WTC11 (cell line): ENCODE data around the gene RBMS1. TPM values are rescaled to one million over a fixed set of nuclear protein-coding genes. Genes with fewer than 3 reads are reported as not detected.
A peak's percentile ranks its signal among the peaks of the same experiment; 100 is the strongest.

Experiments
- ATAC-seq: fragments of 200-7000 bp; cut with Tn5 transposase; 2 replicates; pipeline ENCODE4 v1.10.0; 2021; ENCODE audit warnings: mild to moderate bottlenecking, moderate library complexity
- CTCF ChIA-PET: fragments of 300-600 bp; sonication (Branson Sonifier 250); formaldehyde crosslinking; loops from one replicate; lab custom pipeline; 2021; ENCODE audit warnings: antibody characterized with exemption; lab: Charles Lee
- POLR2A ChIA-PET: fragments of 350-600 bp; sonication (Branson Sonifier 250); formaldehyde crosslinking; loops from one replicate; lab custom pipeline; 2021; ENCODE audit warnings: antibody characterized with exemption; lab: Charles Lee
- DNase-seq: peaks from one replicate; pipeline ENCODE4 v3.0.0; 2021; ENCODE audit warnings: low spot score
- H3K27ac Mint-ChIP-seq: 2 replicates; pipeline ENCODE4 v1.8.0; 2021; ENCODE audit warnings: mixed read lengths
- H3K27me3 Mint-ChIP-seq: 2 replicates; pipeline ENCODE4 v1.8.0; 2021; ENCODE audit warnings: low read depth, mild to moderate bottlenecking, moderate library complexity, mixed read lengths
- H3K36me3 Mint-ChIP-seq: 2 replicates; pipeline ENCODE4 v1.8.0; 2021; ENCODE audit warnings: mixed read lengths
- H3K4me1 Mint-ChIP-seq: 2 replicates; pipeline ENCODE4 v1.8.0; 2022; ENCODE audit warnings: mixed read lengths
- H3K4me3 Mint-ChIP-seq: 2 replicates; pipeline ENCODE4 v1.8.0; 2021; ENCODE audit warnings: mild to moderate bottlenecking, moderate library complexity, mixed read lengths
- H3K9me3 Mint-ChIP-seq: 2 replicates; pipeline ENCODE4 v1.8.0; 2021; ENCODE audit warnings: mixed read lengths
- AR ChIP-seq: fragments of 250-450 bp; sonication (Bioruptor Pico); IDR thresholded peaks from 2 replicates; pipeline ENCODE4 v1.9.0; 2021; ENCODE audit warnings: mild to moderate bottlenecking
- ATF2 ChIP-seq: sonication (generic); formaldehyde crosslinking; IDR thresholded peaks from 2 replicates; pipeline ENCODE4 v1.8.1; 2022; ENCODE audit warnings: low read depth, missing genetic modification reagents, borderline replicate concordance
- CREB1 ChIP-seq: sonication (generic); formaldehyde crosslinking; IDR thresholded peaks from 2 replicates; pipeline ENCODE4 v1.8.0; 2023; ENCODE audit warnings: mild to moderate bottlenecking, missing genetic modification reagents
- CREM ChIP-seq: sonication (generic); formaldehyde crosslinking; IDR thresholded peaks from 2 replicates; pipeline ENCODE4 v1.8.1; 2022; ENCODE audit warnings: mild to moderate bottlenecking, missing genetic modification reagents, moderate library complexity
- E2F4 ChIP-seq: sonication (generic); formaldehyde crosslinking; IDR thresholded peaks from 2 replicates; pipeline ENCODE4 v1.8.1; 2022; ENCODE audit warnings: low read depth, mild to moderate bottlenecking, moderate library complexity, missing genetic modification reagents, borderline replicate concordance
- HMGXB4 ChIP-seq: sonication (generic); formaldehyde crosslinking; IDR thresholded peaks from 2 replicates; pipeline ENCODE4 v1.8.1; 2023; ENCODE audit warnings: mild to moderate bottlenecking, moderate library complexity, missing genetic modification reagents
- MAX ChIP-seq: sonication (generic); formaldehyde crosslinking; IDR thresholded peaks from 2 replicates; pipeline ENCODE4 v1.8.0; 2022; ENCODE audit warnings: mild to moderate bottlenecking, missing genetic modification reagents
- MYBL2 ChIP-seq: sonication (generic); formaldehyde crosslinking; IDR thresholded peaks from 2 replicates; pipeline ENCODE4 v1.8.1; 2023; ENCODE audit warnings: mild to moderate bottlenecking, moderate library complexity, missing genetic modification reagents
- NFATC4 ChIP-seq: fragments of 250-450 bp; sonication (Bioruptor Pico); IDR thresholded peaks from 2 replicates; pipeline ENCODE4 v1.9.0; 2021; ENCODE audit warnings: mild to moderate bottlenecking
- NR2C2 ChIP-seq: sonication (generic); formaldehyde crosslinking; IDR thresholded peaks from 2 replicates; pipeline ENCODE4 v1.8.0; 2022; ENCODE audit warnings: mild to moderate bottlenecking, missing genetic modification reagents
- PRRX2 ChIP-seq: fragments of 250-450 bp; sonication (Bioruptor Pico); IDR thresholded peaks from 2 replicates; pipeline ENCODE4 v1.8.0; 2021; ENCODE audit warnings: mild to moderate bottlenecking
- RORB ChIP-seq: fragments of 250-450 bp; sonication (Bioruptor Pico); IDR thresholded peaks from 2 replicates; pipeline ENCODE4 v1.9.0; 2021; ENCODE audit warnings: mild to moderate bottlenecking
- SMAD4 ChIP-seq: sonication (generic); formaldehyde crosslinking; IDR thresholded peaks from 2 replicates; pipeline ENCODE4 v1.8.0; 2022; ENCODE audit warnings: mild to moderate bottlenecking, missing genetic modification reagents
- TCF7 ChIP-seq: sonication (generic); formaldehyde crosslinking; IDR thresholded peaks from 2 replicates; pipeline ENCODE4 v1.8.0; 2022; ENCODE audit warnings: mild to moderate bottlenecking, low read depth, missing genetic modification reagents, moderate library complexity
- TEAD4 ChIP-seq: sonication (generic); formaldehyde crosslinking; IDR thresholded peaks from 2 replicates; pipeline ENCODE4 v1.8.0; 2022; ENCODE audit warnings: mild to moderate bottlenecking, missing genetic modification reagents
- USF1 ChIP-seq: sonication (generic); formaldehyde crosslinking; IDR thresholded peaks from 2 replicates; pipeline ENCODE4 v1.8.0; 2022; ENCODE audit warnings: mild to moderate bottlenecking, missing genetic modification reagents
- ZMAT4 ChIP-seq: fragments of 250-450 bp; sonication (Bioruptor Pico); IDR thresholded peaks from 2 replicates; pipeline ENCODE4 v1.9.0; 2021; ENCODE audit warnings: mild to moderate bottlenecking
- ZNF121 ChIP-seq: sonication (generic); formaldehyde crosslinking; IDR thresholded peaks from 2 replicates; pipeline ENCODE4 v1.8.0; 2023; ENCODE audit warnings: missing genetic modification reagents
- ZNF263 ChIP-seq: sonication (generic); formaldehyde crosslinking; IDR thresholded peaks from 2 replicates; pipeline ENCODE4 v1.8.1; 2022; ENCODE audit warnings: low read depth, mild to moderate bottlenecking, moderate library complexity, missing genetic modification reagents
- ZNF416 ChIP-seq: fragments of 250-450 bp; sonication (Bioruptor Pico); IDR thresholded peaks from 2 replicates; pipeline ENCODE4 v1.9.0; 2021; ENCODE audit warnings: mild to moderate bottlenecking, inconsistent platforms
- ZNF532 ChIP-seq: fragments of 250-450 bp; sonication (Bioruptor Pico); IDR thresholded peaks from 2 replicates; pipeline ENCODE4 v1.9.0; 2021; ENCODE audit warnings: mild to moderate bottlenecking, borderline replicate concordance
- total RNA-seq: library from RNA; stranded (reverse); gene quantifications from 3 replicates; pipeline ENCODE4 v1.2.3, GENCODE V29; 2021

Gene RBMS1
- total RNA-seq, 1 experiment from 2014 or later = 56.3 TPM

- TF ChIP-seq ZNF532 (CRISPR knock-in tag) (no peak), CREM (CRISPR knock-in tag) (no peak), ZNF416 (no peak), ATF2 (CRISPR knock-in tag) (no peak), ZNF121 (CRISPR knock-in tag) (no peak), NR2C2 (CRISPR knock-in tag) (no peak), USF1 (CRISPR knock-in tag) (no peak), SMAD4 (no peak), HMGXB4 (CRISPR knock-in tag) (no peak), TEAD4 (no peak), PRRX2 (CRISPR knock-in tag) (no peak)
Observed at GRCh38 chr2:160278879-160279177, 214.8 kb downstream of the RBMS1 start (continued).

- no peaks in the 10 kb centered on the region for H3K9me3 Mint-ChIP-seq
- ATAC-seq (peak; percentile 41; the same call in 1 of the 2 replicates), DNase-seq (no peak)
- CTCF ChIA-PET = interaction anchor here (0.7 to 1.6 kb wide), 11 partner anchors 8 to 785 kb away, joined by 3 to 20 read pairs (median 3); no protein-coding TSS in a partner anchor
- no peak overlapping the region for H3K4me3 Mint-ChIP-seq
- no peaks in the 10 kb centered on the region for H3K27me3 Mint-ChIP-seq
- TF ChIP-seq ZMAT4 (no peak), ZNF263 (CRISPR knock-in tag) (no peak), MAX (CRISPR knock-in tag) (no peak), AR (CRISPR knock-in tag) (no peak), TCF7 (CRISPR knock-in tag) (no peak), CREB1 (CRISPR knock-in tag) (no peak), MYBL2 (CRISPR knock-in tag) (no peak), E2F4 (CRISPR knock-in tag) (no peak), NFATC4 (CRISPR knock-in tag) (no peak), RORB (CRISPR knock-in tag) (no peak)
- H3K36me3 Mint-ChIP-seq = peaks cover 39% of the 10 kb centered on the region
- POLR2A ChIA-PET = no interaction called here
- peaks cover 5% of the 10 kb centered on the region for H3K4me1 Mint-ChIP-seq
- no peak overlapping the region for H3K27ac Mint-ChIP-seq
Observed at GRCh38 chr2:160278101-160278878, 215.3 kb downstream of the RBMS1 start.
